ENCODE data around the gene PPM1M.

GRCh38 chr3:52278510-52279069 is 33.0 kb downstream of the PPM1M start, which contains the start of gene WDR82:
- TF ChIP-seq CTCF (IDR thresholded peaks at IDR 0.05) (peak; percentile 39 to 54 (median 44)), POLR2A (IDR thresholded peaks at IDR 0.05) (peak; percentile 91), POLR2AphosphoS5 (IDR thresholded peaks at IDR 0.05) (peak; percentile 96 to 98 (median 98))

All from transverse colon (tissue), 4 donors.